ENCODE measurements around the gene XRN1. TPM values are rescaled to one million over a fixed set of nuclear protein-coding genes. Genes with fewer than 3 reads are reported as not detected.
A peak's percentile ranks its signal among the peaks of the same experiment; 100 is the strongest.

XRN1 gene
- total and polyA plus RNA-seq, 11 donors, result 3.8 to 35.5 (median 17.3) TPM

DNA sequence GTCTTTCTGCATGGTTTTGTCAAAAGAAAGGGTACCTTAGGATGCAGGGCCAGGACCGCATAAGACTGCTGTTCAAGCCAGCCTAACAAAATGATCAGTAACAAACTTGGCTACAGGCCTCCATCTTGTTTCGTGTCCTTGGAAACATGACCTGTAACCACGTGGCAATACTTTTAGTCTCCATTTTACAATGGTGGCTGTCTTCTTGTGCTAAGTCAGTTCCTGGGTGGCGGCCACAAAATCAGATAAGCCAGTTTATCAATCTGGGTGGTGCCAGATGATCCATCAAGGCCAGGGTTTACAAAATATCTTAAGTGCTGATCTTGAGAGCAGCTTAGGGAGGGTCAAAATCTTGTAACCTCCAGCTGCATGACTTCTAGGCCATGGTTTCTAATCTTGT is 165.3 kb downstream of the XRN1 start:
- no peaks in the 10 kb centered on the region for H3K36me3 ChIP-seq
- TF ChIP-seq, protein P1, sequence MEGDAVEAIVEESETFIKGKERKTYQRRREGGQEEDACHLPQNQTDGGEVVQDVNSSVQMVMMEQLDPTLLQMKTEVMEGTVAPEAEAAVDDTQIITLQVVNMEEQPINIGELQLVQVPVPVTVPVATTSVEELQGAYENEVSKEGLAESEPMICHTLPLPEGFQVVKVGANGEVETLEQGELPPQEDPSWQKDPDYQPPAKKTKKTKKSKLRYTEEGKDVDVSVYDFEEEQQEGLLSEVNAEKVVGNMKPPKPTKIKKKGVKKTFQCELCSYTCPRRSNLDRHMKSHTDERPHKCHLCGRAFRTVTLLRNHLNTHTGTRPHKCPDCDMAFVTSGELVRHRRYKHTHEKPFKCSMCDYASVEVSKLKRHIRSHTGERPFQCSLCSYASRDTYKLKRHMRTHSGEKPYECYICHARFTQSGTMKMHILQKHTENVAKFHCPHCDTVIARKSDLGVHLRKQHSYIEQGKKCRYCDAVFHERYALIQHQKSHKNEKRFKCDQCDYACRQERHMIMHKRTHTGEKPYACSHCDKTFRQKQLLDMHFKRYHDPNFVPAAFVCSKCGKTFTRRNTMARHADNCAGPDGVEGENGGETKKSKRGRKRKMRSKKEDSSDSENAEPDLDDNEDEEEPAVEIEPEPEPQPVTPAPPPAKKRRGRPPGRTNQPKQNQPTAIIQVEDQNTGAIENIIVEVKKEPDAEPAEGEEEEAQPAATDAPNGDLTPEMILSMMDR (IDR thresholded peaks at IDR 0.05), result no peak
- TF ChIP-seq POLR2A (IDR thresholded peaks at IDR 0.05), result no peak
- H3K4me3 ChIP-seq, result no peak overlapping the region
- peaks cover 0 to 3% (median 0%) of the 10 kb centered on the region in 12 donors for H3K9me3 ChIP-seq
- no peak for DNase-seq
- H3K27ac ChIP-seq, result no peak overlapping the region
- intact Hi-C loops (cut with DNase I), result loop anchor here in 3 of 10 donors (5.0 to 10.0 kb wide), 4 partner anchors 155 to 705 kb away; no protein-coding TSS in a partner anchor
- no peaks in the 10 kb centered on the region for H3K27me3 ChIP-seq
- 89 to 96% (median 93%) methylated on average over 4 of the region's 4 CpGs for WGBS, 4 donors
- no peak for ATAC-seq
- H3K4me1 ChIP-seq, result peaks cover 0 to 8% (median 0%) of the 10 kb centered on the region in 12 donors

DNA sequence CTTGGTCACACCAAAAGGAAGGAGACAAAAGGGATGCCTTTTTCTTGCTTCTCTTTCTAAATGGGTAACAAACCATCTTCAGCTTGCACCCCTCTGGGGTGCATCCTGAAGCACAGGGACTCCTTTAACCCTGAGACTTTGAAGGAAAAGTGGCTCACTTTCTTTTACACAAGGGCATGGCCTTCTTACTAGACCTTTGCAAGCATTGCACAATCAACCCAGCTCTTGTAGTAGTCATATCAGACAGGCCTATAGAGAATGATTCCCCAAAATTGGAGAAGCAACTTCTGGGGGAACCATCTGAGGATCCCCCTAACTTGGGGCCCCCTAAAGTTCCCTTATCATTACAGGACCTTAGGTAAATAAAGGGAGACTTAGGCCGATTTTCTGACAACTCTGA is 166.4 kb downstream of the XRN1 start:
- Histone ChIP-seq H3K36me3 (no peaks in the 10 kb centered on the region), H3K4me1 (peaks cover 0 to 19% (median 0%) of the 10 kb centered on the region in 12 donors), H3K9me3 (no peaks in the 10 kb centered on the region), H3K27ac (no peak overlapping the region), H3K4me3 (no peak overlapping the region), H3K27me3 (no peaks in the 10 kb centered on the region)
- DNase-seq, result no peak
- TF ChIP-seq, protein P1 (IDR thresholded peaks at IDR 0.05), result no peak
- no peak for TF ChIP-seq POLR2A (IDR thresholded peaks at IDR 0.05)
- intact Hi-C loops (cut with DNase I), result loop anchor here in 8 of 10 donors (2.0 to 10.0 kb wide), 8 partner anchors 101 to 704 kb away; no protein-coding TSS in a partner anchor
- ATAC-seq, result no peak
- 75 to 87% (median 81%) methylated on average over 1 of the region's 1 CpG for WGBS, 4 donors

DNA sequence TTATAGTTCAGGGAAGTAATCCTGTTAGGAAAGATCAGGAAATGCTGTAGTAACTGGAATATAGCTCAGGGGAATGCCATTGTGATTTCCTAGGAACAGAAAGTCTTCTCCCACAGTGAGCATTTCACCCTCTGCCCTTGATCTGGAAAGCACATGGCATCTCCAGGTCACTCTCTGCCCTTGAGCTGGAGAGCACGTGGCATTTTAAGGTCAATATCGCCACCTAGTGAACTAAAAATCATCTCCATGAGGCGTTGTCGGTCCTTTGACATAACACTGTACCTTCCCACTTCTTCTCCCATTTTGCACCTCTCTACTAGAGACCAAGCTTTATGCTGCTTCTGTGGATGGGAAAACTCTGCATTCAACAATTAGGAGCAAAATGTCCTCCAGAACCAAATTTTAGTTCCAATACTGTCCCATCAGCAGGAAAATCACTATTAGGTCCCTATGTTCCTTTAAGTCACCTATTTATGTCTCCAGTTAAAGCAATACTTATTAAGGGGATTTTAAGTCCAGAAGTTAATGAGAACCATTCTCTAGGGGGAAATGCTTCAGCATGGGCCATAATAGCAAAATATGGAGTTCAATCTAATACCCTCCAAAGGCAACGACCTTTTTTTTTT is 167.8 kb downstream of the XRN1 start:
- no peak for TF ChIP-seq POLR2A (IDR thresholded peaks at IDR 0.05)
- TF ChIP-seq, protein P1 (IDR thresholded peaks at IDR 0.05), result peak; percentile 45 to 74 (median 66)

DNA sequence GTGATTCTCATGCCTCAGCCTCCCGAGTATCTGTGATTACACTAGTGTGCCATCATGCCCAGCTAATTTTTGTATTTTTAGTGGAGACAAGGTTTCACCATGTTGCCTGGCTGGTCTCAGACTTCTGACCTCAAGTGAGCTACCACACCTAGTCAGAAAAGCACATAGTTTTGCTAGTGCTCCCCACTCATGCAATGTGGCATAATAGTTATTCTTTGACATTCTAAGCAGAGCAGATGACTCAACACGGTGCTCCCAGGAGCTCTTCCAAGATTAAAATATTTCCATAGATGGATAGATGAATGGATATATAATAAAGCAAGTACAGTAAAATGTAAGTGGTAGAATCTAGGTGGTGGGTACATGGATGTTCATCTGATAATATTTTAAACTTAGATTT is 169.4 kb downstream of the XRN1 start:
- Histone ChIP-seq H3K4me3 (no peak overlapping the region), H3K4me1 (peaks cover 0 to 35% (median 0%) of the 10 kb centered on the region in 12 donors), H3K36me3 (no peaks in the 10 kb centered on the region), H3K27ac (no peak overlapping the region), H3K27me3 (no peaks in the 10 kb centered on the region), H3K9me3 (peaks cover 0 to 3% (median 0%) of the 10 kb centered on the region in 12 donors)
- no peak for ATAC-seq
- no peak for DNase-seq
- whole genome bisulfite sequencing, 4 donors, result 75 to 83% (median 79%) methylated on average over 2 of the region's 2 CpGs
- intact Hi-C loops (cut with DNase I), result loop anchor here in 7 of 10 donors (2.0 to 10.0 kb wide), 6 partner anchors 94 to 544 kb away; partner anchors contain the start of gene RNF7 (in 1 of the 7)
- TF ChIP-seq POLR2A (IDR thresholded peaks at IDR 0.05), result no peak
- TF ChIP-seq, protein P1 (IDR thresholded peaks at IDR 0.05), result no peak

More for the DNA sequence above, 167.8 kb downstream of the XRN1 start:
- H3K4me3 ChIP-seq, result no peak overlapping the region
- intact Hi-C loops (cut with DNase I), result loop anchor here (1.0 to 10.0 kb wide), 13 partner anchors 95 to 703 kb away; partner anchors contain the start of gene RNF7 (in 1 of the 10)
- ATAC-seq (peak; percentile 84 to 92 (median 88)), DNase-seq (peak in 4 of 5 donors; percentile 32 to 54 (median 35))
- peaks cover 0 to 33% (median 0%) of the 10 kb centered on the region in 12 donors for H3K4me1 ChIP-seq
- H3K27ac ChIP-seq, result no peak overlapping the region
- no peaks in the 10 kb centered on the region for H3K36me3 ChIP-seq
- no peaks in the 10 kb centered on the region for H3K9me3 ChIP-seq
- WGBS, 4 donors, result 18 to 22% (median 19%) methylated on average over 5 of the region's 5 CpGs
- H3K27me3 ChIP-seq, result no peaks in the 10 kb centered on the region

All from heart left ventricle (tissue), 16 donors.